Measurements from ENCODE around the gene ATG16L2. TPM values are rescaled to one million over a fixed set of nuclear protein-coding genes. Genes with fewer than 3 reads are reported as not detected.

The ATG16L2 gene
- total and polyA plus RNA-seq, 2 donors (not counting 3 experiments of a cell fraction or from before 2014, with no cell fraction given) = 26.5 to 30.5 TPM

DNA sequence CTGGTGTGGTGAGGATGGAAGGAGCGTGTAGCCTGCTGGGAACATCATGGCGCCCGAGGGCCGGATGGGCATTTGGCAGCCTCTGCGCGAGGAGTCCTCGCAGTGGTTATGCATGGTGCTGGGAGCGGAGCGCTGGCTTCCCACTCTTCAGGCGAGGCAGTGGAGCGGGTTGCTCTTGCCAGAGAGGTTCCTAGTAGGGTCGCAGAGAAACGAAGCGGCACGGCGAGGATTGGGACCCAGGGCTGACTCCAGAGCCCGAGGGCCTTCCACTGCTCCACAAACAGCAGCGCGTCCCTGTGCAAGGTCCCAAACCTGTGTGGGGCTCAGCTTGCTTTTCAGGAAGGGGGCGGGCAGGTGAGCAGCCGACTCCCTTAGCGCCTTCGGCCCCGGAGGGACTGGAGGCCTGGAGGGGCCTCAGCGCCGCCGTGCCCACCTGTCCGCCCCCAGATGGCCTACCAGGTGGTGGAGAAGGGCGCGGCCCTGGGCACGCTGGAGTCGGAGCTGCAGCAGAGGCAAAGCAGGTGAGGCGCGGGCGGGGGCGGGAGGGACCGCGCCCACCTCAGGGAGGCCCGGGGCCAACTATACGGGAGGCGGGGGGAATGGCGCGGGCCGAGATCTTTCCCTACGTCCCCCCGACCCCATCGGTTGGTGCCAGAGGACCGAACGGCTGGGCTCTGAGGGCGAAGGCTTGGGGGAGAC is 7.2 kb downstream of the ATG16L2 start:
- DNase-seq (ENCODE audit: low read depth, low spot score) (no peak), FAIRE-seq (no peak)
- BruUV-seq (replicated peaks) = no TSS peak
- intact Hi-C loops (cut with micrococcal nuclease) (loop anchor here (10.0 kb wide), 1 partner anchor 553 kb away; the partner anchor contains the start of gene RELT), dilution Hi-C loops (cut with MboI; ENCODE audit: extremely low pct_ligation_motif_present, low sequenced_read_pairs) (no loop called here)
- Histone ChIP-seq H3K79me2 (ENCODE audit: control insufficient read depth, insufficient read depth, low read length) (peaks cover 1% of the 10 kb centered on the region), H2AFZ (ENCODE audit: low read depth, low read length) (peak overlapping the region; percentile 61), H3K9ac (replicated peaks; ENCODE audit: extremely low read depth, insufficient read depth, low read length) (peak overlapping the region; percentile 58), H3K27me3 (ENCODE audit: control insufficient read depth in 2 of 2, insufficient read depth in 2 of 2, low read length in 2 of 2) (no peaks in the 10 kb centered on the region), H3K9me1 (replicated peaks; ENCODE audit: control insufficient read depth, extremely low read depth, insufficient read depth, low read length) (no peaks in the 10 kb centered on the region), H4K20me1 (replicated peaks; ENCODE audit: control insufficient read depth, extremely low read depth, insufficient read depth, low read length) (no peaks in the 10 kb centered on the region), H3K36me3 (ENCODE audit: control insufficient read depth in 2 of 2, extremely low read depth in 1 of 2, insufficient read depth in 2 of 2, low read length in 2 of 2) (peaks cover 5 to 6% of the 10 kb centered on the region in 2 experiments), H3K27ac (ENCODE audit: insufficient read depth, low read depth, low read length) (no peak overlapping the region), H3K9me3 (replicated peaks; ENCODE audit: control insufficient read depth, insufficient read depth, low read length) (no peaks in the 10 kb centered on the region), H3K4me3 (replicated peaks in 1 of 3; ENCODE audit: insufficient read depth in 1 of 3, low read depth in 1 of 3, low read length in 3 of 3) (peak overlapping the region in 2 of 3 experiments; percentile 42 to 43), H3K4me2 (ENCODE audit: insufficient read depth, low read length) (peak overlapping the region; percentile 57), H3K4me1 (ENCODE audit: control insufficient read depth, extremely low read depth, insufficient read depth, low read length) (peaks cover 9% of the 10 kb centered on the region)
- ChIA-PET CTCF (interaction anchor here (1.3 to 3.0 kb wide), 4 partner anchors 35 to 364 kb away, joined by 3 to 23 read pairs (median 6); partner anchors contain the start of gene FCHSD2), POLR2A (no interaction called here)
- TF ChIP-seq GATA2 (IDR thresholded peaks at IDR 0.05; ENCODE audit: insufficient read depth, insufficient read length, low read depth, low read length) (no peak), EZH2 (IDR thresholded peaks at IDR 0.05; ENCODE audit: borderline replicate concordance, low read depth, low read length, severe bottlenecking) (no peak), POLR2AphosphoS5 (IDR thresholded peaks at IDR 0.05; ENCODE audit: insufficient read depth, low read depth, low read length) (no peak), POLR2A (IDR thresholded peaks at IDR 0.05; ENCODE audit: low read depth, low read length) (no peak), MYC (IDR thresholded peaks at IDR 0.05; ENCODE audit: low read depth, low read length) (no peak), JUN (IDR thresholded peaks at IDR 0.05; ENCODE audit: borderline replicate concordance, insufficient read depth, insufficient read length, low read depth) (no peak), FOS (IDR thresholded peaks at IDR 0.05; ENCODE audit: borderline replicate concordance, insufficient read depth, low read length) (no peak)
- TF ChIP-seq, protein P1, sequence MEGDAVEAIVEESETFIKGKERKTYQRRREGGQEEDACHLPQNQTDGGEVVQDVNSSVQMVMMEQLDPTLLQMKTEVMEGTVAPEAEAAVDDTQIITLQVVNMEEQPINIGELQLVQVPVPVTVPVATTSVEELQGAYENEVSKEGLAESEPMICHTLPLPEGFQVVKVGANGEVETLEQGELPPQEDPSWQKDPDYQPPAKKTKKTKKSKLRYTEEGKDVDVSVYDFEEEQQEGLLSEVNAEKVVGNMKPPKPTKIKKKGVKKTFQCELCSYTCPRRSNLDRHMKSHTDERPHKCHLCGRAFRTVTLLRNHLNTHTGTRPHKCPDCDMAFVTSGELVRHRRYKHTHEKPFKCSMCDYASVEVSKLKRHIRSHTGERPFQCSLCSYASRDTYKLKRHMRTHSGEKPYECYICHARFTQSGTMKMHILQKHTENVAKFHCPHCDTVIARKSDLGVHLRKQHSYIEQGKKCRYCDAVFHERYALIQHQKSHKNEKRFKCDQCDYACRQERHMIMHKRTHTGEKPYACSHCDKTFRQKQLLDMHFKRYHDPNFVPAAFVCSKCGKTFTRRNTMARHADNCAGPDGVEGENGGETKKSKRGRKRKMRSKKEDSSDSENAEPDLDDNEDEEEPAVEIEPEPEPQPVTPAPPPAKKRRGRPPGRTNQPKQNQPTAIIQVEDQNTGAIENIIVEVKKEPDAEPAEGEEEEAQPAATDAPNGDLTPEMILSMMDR (IDR thresholded peaks at IDR 0.05; ENCODE audit: extremely low read depth in 1 of 2, insufficient read depth in 1 of 2, low read depth in 1 of 2, low read length in 2 of 2) = no peak
- TF ChIP-seq, protein P2, sequence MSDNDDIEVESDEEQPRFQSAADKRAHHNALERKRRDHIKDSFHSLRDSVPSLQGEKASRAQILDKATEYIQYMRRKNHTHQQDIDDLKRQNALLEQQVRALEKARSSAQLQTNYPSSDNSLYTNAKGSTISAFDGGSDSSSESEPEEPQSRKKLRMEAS (IDR thresholded peaks at IDR 0.05; ENCODE audit: insufficient read depth, insufficient read length) = no peak

Measured in endothelial cell of umbilical vein (primary cell).